PC-9 (cell line): Measurements from ENCODE around the gene KIRREL2. TPM values are rescaled to one million over a fixed set of nuclear protein-coding genes. Genes with fewer than 3 reads are reported as not detected.

Experiments
- BruUV-seq: library from RNA; stranded (reverse); fragments of 400-500 nt; replicated peaks from 2 replicates; lab custom pipeline; 2021; lab: Mats Ljungman, UMichigan
- CTCF ChIA-PET: fragments of 300-600 bp; sonication (Branson Sonifier 250); formaldehyde crosslinking; loops from one replicate; lab custom pipeline; 2022; ENCODE audit warnings: antibody characterized with exemption; lab: Charles Lee
- POLR2A ChIA-PET: fragments of 300-600 bp; sonication (Branson Sonifier 250); formaldehyde crosslinking; loops from one replicate; lab custom pipeline; 2022; ENCODE audit warnings: antibody characterized with exemption; ENCODE audit not compliant: unreplicated experiment; lab: Charles Lee
- DNase-seq, 2 experiments: peaks; one replicate each; pipeline versions ENCODE4 v3.0.0 to v3.0.0-alpha.2; 2015 to 2022; ENCODE audit warnings: mixed read lengths in 1 of 2
- H2AFZ ChIP-seq: fragments of 200-600 bp; sonication (generic); 2 replicates; pipeline ENCODE4 v1.8.1; 2017; ENCODE audit warnings: antibody characterized with exemption
- H3F3A ChIP-seq: fragments of 200-600 bp; sonication (generic); 2 replicates; pipeline ENCODE4 v1.8.1; 2017; ENCODE audit warnings: antibody characterized with exemption, mild to moderate bottlenecking, low read depth; ENCODE audit not compliant: insufficient read depth
- H3K27ac ChIP-seq: fragments of 200-600 bp; sonication (generic); 2 replicates; pipeline ENCODE4 v1.6.1; 2016; ENCODE audit warnings: mixed run types
- H3K27me3 ChIP-seq: fragments of 200-600 bp; sonication (generic); 2 replicates; pipeline ENCODE4 v1.6.1; 2016; ENCODE audit warnings: low read depth, mixed run types; ENCODE audit not compliant: insufficient read depth
- H3K36me3 ChIP-seq: fragments of 200-600 bp; sonication (generic); 2 replicates; pipeline ENCODE4 v1.6.1; 2016; ENCODE audit warnings: low read depth, mixed run types
- H3K4me1 ChIP-seq: fragments of 200-600 bp; sonication (generic); replicated peaks from 2 replicates; pipeline ENCODE4 v1.6.1; 2016; ENCODE audit warnings: mixed run types; ENCODE audit not compliant: insufficient read depth
- H3K4me2 ChIP-seq: fragments of 200-600 bp; sonication (generic); 2 replicates; pipeline ENCODE4 v1.6.1; 2017; ENCODE audit warnings: mixed run types
- H3K4me3 ChIP-seq: fragments of 200-600 bp; sonication (generic); 2 replicates; pipeline ENCODE4 v1.6.1; 2016; ENCODE audit warnings: mixed run types
- H3K79me2 ChIP-seq: fragments of 200-600 bp; sonication (generic); 2 replicates; pipeline ENCODE4 v1.6.1; 2017; ENCODE audit warnings: low read depth, mixed run types
- H3K9me2 ChIP-seq: fragments of 200-600 bp; sonication (generic); 2 replicates; pipeline ENCODE4 v1.8.1; 2017; ENCODE audit warnings: mild to moderate bottlenecking; ENCODE audit not compliant: insufficient read depth
- H3K9me3 ChIP-seq: fragments of 200-600 bp; sonication (generic); 2 replicates; pipeline ENCODE4 v1.8.1; 2016; ENCODE audit warnings: low read depth; ENCODE audit not compliant: insufficient read depth
- H4K20me1 ChIP-seq: fragments of 200-600 bp; sonication (generic); 2 replicates; pipeline ENCODE4 v1.8.1; 2017; ENCODE audit not compliant: insufficient read depth
- CTCF ChIP-seq: fragments of 200-600 bp; sonication (generic); conservative IDR thresholded peaks from 2 replicates; pipeline ENCODE4 v1.6.1; 2017; ENCODE audit warnings: mixed run types, antibody characterized with exemption, mild to moderate bottlenecking, moderate library complexity
- EZH2 ChIP-seq: fragments of 200-600 bp; sonication (generic); IDR thresholded peaks from 2 replicates; pipeline ENCODE4 v1.8.0; 2017; ENCODE audit warnings: antibody characterized with exemption, low read depth
- intact Hi-C: fragments of 100-400 bp; cut with micrococcal nuclease; formaldehyde crosslinking; loops from one replicate; pipeline ENCODE4 v1.10.0; 2022; ENCODE audit not compliant: unreplicated experiment
- total RNA-seq: library from RNA; stranded (reverse); gene quantifications from 2 replicates; pipeline ENCODE4 v1.2.3, GENCODE V29; 2021

KIRREL2 gene
- total RNA-seq, 1 experiment from 2014 or later, result not detected

- Histone ChIP-seq H3K9me2 (no peaks in the 10 kb centered on the region), H4K20me1 (no peaks in the 10 kb centered on the region), H3K27me3 (peaks cover 73% of the 10 kb centered on the region), H3K36me3 (no peaks in the 10 kb centered on the region), H3K4me2 (no peak within 1 kb of the TSS), H3K4me3 (no peak within 1 kb of the TSS), H3K79me2 (no peaks in the 10 kb centered on the region), H3K9me3 (no peaks in the 10 kb centered on the region), H3F3A (no peaks in the 10 kb centered on the region), H3K4me1 (no peaks in the 10 kb centered on the region), H3K27ac (no peak within 1 kb of the TSS), H2AFZ (no peak within 1 kb of the TSS)
- no peak for DNase-seq
- TF ChIP-seq CTCF, result no peak
- TF ChIP-seq EZH2, result no peak
- POLR2A ChIA-PET, result no interaction called here
- intact Hi-C loops, result no loop called here
- CTCF ChIA-PET, result no interaction called here
- BruUV-seq, result no TSS peak
These were observed 44.3 kb upstream of the KIRREL2 start, which contains the start of gene PRODH2 for GRCh38 chr19:35812220-35813042. TSS of gene PRODH2 (minus strand) at chr19:35812845. CDS start at chr19:35812805, 40 bp downstream.

GRCh38 chr19:35813043-35813890 is 43.4 kb upstream of the KIRREL2 start:
- intact Hi-C loops, result no loop called here
- no peaks in the 10 kb centered on the region for H3K79me2 ChIP-seq
- H3K9me2 ChIP-seq, result no peaks in the 10 kb centered on the region
- ChIA-PET CTCF (no interaction called here), POLR2A (no interaction called here)
- no peak overlapping the region for H2AFZ ChIP-seq
- no peak overlapping the region for H3K4me2 ChIP-seq
- H3K36me3 ChIP-seq, result no peaks in the 10 kb centered on the region
- H3K4me3 ChIP-seq, result no peak overlapping the region
- H3K9me3 ChIP-seq, result no peaks in the 10 kb centered on the region
- no TSS peak for BruUV-seq
- peaks cover 70% of the 10 kb centered on the region for H3K27me3 ChIP-seq
- no peaks in the 10 kb centered on the region for H3F3A ChIP-seq
- no peaks in the 10 kb centered on the region for H3K4me1 ChIP-seq
- no peak for DNase-seq
- no peaks in the 10 kb centered on the region for H4K20me1 ChIP-seq
- H3K27ac ChIP-seq, result no peak overlapping the region
- no peak for TF ChIP-seq CTCF
- TF ChIP-seq EZH2, result no peak

- TF ChIP-seq EZH2 (no peak), CTCF (no peak)
These were observed 40.4 kb upstream of the KIRREL2 start for GRCh38 chr19:35816262-35816661.

More at GRCh38 chr19:35816262-35816661, 40.4 kb upstream of the KIRREL2 start:
- Histone ChIP-seq H3K4me1 (no peaks in the 10 kb centered on the region), H3K4me2 (no peak overlapping the region), H3K4me3 (no peak overlapping the region), H3K27me3 (peaks cover 62% of the 10 kb centered on the region), H3F3A (no peaks in the 10 kb centered on the region), H3K36me3 (no peaks in the 10 kb centered on the region), H3K9me2 (no peaks in the 10 kb centered on the region), H3K9me3 (no peaks in the 10 kb centered on the region), H3K27ac (no peak overlapping the region), H3K79me2 (no peaks in the 10 kb centered on the region), H4K20me1 (no peaks in the 10 kb centered on the region), H2AFZ (no peak overlapping the region)
- DNase-seq, result no peak
- POLR2A ChIA-PET, result no interaction called here
- intact Hi-C loops, result no loop called here
- CTCF ChIA-PET, result no interaction called here
- BruUV-seq, result no TSS peak
